ENCODE measurements around the gene GABRG3. TPM values are rescaled to one million over a fixed set of nuclear protein-coding genes. Genes with fewer than 3 reads are reported as not detected.

The GABRG3 gene
- total and polyA plus RNA-seq, 2 donors (not counting 3 experiments of a cell fraction or from before 2014, with no cell fraction given), result not detected

GRCh38 chr15:27059610-27060202, 88.7 kb downstream of the GABRG3 start:
- no peak overlapping the region for H3K4me2 ChIP-seq (ENCODE audit: insufficient read depth, low read length)
- dilution Hi-C loops (cut with MboI; ENCODE audit: extremely low pct_ligation_motif_present, low sequenced_read_pairs) (no loop called here), intact Hi-C loops (cut with micrococcal nuclease) (loop anchor here (2.0 kb wide), 1 partner anchor 299 kb away; no protein-coding TSS in a partner anchor)
- H3K4me1 ChIP-seq (ENCODE audit: control insufficient read depth, extremely low read depth, insufficient read depth, low read length), result no peaks in the 10 kb centered on the region
- no peak overlapping the region for H3K4me3 ChIP-seq (replicated peaks in 1 of 3; ENCODE audit: insufficient read depth in 1 of 3, low read depth in 1 of 3, low read length in 3 of 3)
- CTCF ChIA-PET, result no interaction called here
- TF ChIP-seq, protein P1, sequence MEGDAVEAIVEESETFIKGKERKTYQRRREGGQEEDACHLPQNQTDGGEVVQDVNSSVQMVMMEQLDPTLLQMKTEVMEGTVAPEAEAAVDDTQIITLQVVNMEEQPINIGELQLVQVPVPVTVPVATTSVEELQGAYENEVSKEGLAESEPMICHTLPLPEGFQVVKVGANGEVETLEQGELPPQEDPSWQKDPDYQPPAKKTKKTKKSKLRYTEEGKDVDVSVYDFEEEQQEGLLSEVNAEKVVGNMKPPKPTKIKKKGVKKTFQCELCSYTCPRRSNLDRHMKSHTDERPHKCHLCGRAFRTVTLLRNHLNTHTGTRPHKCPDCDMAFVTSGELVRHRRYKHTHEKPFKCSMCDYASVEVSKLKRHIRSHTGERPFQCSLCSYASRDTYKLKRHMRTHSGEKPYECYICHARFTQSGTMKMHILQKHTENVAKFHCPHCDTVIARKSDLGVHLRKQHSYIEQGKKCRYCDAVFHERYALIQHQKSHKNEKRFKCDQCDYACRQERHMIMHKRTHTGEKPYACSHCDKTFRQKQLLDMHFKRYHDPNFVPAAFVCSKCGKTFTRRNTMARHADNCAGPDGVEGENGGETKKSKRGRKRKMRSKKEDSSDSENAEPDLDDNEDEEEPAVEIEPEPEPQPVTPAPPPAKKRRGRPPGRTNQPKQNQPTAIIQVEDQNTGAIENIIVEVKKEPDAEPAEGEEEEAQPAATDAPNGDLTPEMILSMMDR (IDR thresholded peaks at IDR 0.05; ENCODE audit: extremely low read depth in 1 of 2, insufficient read depth in 1 of 2, low read depth in 1 of 2, low read length in 2 of 2), result peak; percentile 25 to 36
- TF ChIP-seq JUN (IDR thresholded peaks at IDR 0.05; ENCODE audit: borderline replicate concordance, insufficient read depth, insufficient read length, low read depth), result no peak
- TF ChIP-seq EZH2 (IDR thresholded peaks at IDR 0.05; ENCODE audit: borderline replicate concordance, low read depth, low read length, severe bottlenecking), result no peak
- TF ChIP-seq MAX (IDR thresholded peaks at IDR 0.05; ENCODE audit: insufficient read depth, insufficient read length), result no peak
- no peaks in the 10 kb centered on the region for H3K36me3 ChIP-seq (ENCODE audit: control insufficient read depth in 2 of 2, extremely low read depth in 1 of 2, insufficient read depth in 2 of 2, low read length in 2 of 2)
- H3K27me3 ChIP-seq (ENCODE audit: control insufficient read depth in 2 of 2, insufficient read depth in 2 of 2, low read length in 2 of 2), result no peaks in the 10 kb centered on the region
- H3K27ac ChIP-seq (ENCODE audit: insufficient read depth, low read depth, low read length), result no peak overlapping the region
- no peaks in the 10 kb centered on the region for H4K20me1 ChIP-seq (replicated peaks; ENCODE audit: control insufficient read depth, extremely low read depth, insufficient read depth, low read length)
- FAIRE-seq, result peak; percentile 73
- no peaks in the 10 kb centered on the region for H3K9me1 ChIP-seq (replicated peaks; ENCODE audit: control insufficient read depth, extremely low read depth, insufficient read depth, low read length)
- H2AFZ ChIP-seq (ENCODE audit: low read depth, low read length), result no peak overlapping the region
- no peaks in the 10 kb centered on the region for H3K79me2 ChIP-seq (ENCODE audit: control insufficient read depth, insufficient read depth, low read length)
- H3K9me3 ChIP-seq (replicated peaks; ENCODE audit: control insufficient read depth, insufficient read depth, low read length), result no peaks in the 10 kb centered on the region
- no peak for DNase-seq (ENCODE audit: low read depth, low spot score)
- no peak overlapping the region for H3K9ac ChIP-seq (replicated peaks; ENCODE audit: extremely low read depth, insufficient read depth, low read length)
- no TSS peak for BruUV-seq (replicated peaks)
- POLR2A ChIA-PET, result no interaction called here

DNA sequence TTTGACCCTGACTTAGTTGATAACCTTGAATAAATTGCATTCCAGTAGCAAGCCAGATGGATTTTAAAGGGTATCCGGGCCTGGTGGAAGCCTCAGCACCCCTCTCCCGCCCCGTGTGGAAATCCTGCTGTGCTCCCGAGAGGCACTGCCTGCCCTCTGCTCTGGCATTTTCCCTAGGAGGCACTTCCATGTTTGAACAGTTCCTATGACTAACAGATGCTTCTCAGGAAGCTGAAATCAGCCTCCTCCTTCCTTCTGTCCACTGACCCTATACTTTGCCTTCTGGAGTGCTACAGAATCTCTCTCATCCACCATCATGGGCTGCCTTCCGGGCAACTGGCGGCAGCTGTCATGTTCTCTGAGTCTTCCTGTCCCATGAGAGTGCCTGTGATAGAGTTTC, 90.8 kb downstream of the GABRG3 start:
- no TSS peak for BruUV-seq (replicated peaks)
- ChIA-PET CTCF (no interaction called here), POLR2A (no interaction called here)
- H2AFZ ChIP-seq (ENCODE audit: low read depth, low read length), result no peak overlapping the region
- no peaks in the 10 kb centered on the region for H3K9me3 ChIP-seq (replicated peaks; ENCODE audit: control insufficient read depth, insufficient read depth, low read length)
- H3K36me3 ChIP-seq (ENCODE audit: control insufficient read depth in 2 of 2, extremely low read depth in 1 of 2, insufficient read depth in 2 of 2, low read length in 2 of 2), result no peaks in the 10 kb centered on the region
- no peak overlapping the region for H3K4me2 ChIP-seq (ENCODE audit: insufficient read depth, low read length)
- intact Hi-C loops (cut with micrococcal nuclease), result no loop called here
- no peak overlapping the region for H3K9ac ChIP-seq (replicated peaks; ENCODE audit: extremely low read depth, insufficient read depth, low read length)
- no peak for TF ChIP-seq MAX (IDR thresholded peaks at IDR 0.05; ENCODE audit: insufficient read depth, insufficient read length)
- no peak for TF ChIP-seq JUN (IDR thresholded peaks at IDR 0.05; ENCODE audit: borderline replicate concordance, insufficient read depth, insufficient read length, low read depth)
- TF ChIP-seq, protein P1 (IDR thresholded peaks at IDR 0.05; ENCODE audit: extremely low read depth in 1 of 2, insufficient read depth in 1 of 2, low read depth in 1 of 2, low read length in 2 of 2), result no peak
- no peak for TF ChIP-seq POLR2AphosphoS5 (IDR thresholded peaks at IDR 0.05; ENCODE audit: insufficient read depth, low read depth, low read length)
- no peak for TF ChIP-seq POLR2A (IDR thresholded peaks at IDR 0.05; ENCODE audit: low read depth, low read length)
- no peak for TF ChIP-seq FOS (IDR thresholded peaks at IDR 0.05; ENCODE audit: borderline replicate concordance, insufficient read depth, low read length)
- no peak for TF ChIP-seq MYC (IDR thresholded peaks at IDR 0.05; ENCODE audit: low read depth, low read length)
- no peak for TF ChIP-seq EZH2 (IDR thresholded peaks at IDR 0.05; ENCODE audit: borderline replicate concordance, low read depth, low read length, severe bottlenecking)
- no peak for TF ChIP-seq GATA2 (IDR thresholded peaks at IDR 0.05; ENCODE audit: insufficient read depth, insufficient read length, low read depth, low read length)
- DNase-seq (ENCODE audit: low read depth, low spot score) (no peak), FAIRE-seq (no peak)
- no peak overlapping the region for H3K4me3 ChIP-seq (replicated peaks in 1 of 3; ENCODE audit: insufficient read depth in 1 of 3, low read depth in 1 of 3, low read length in 3 of 3)
- dilution Hi-C loops (cut with MboI; ENCODE audit: extremely low pct_ligation_motif_present, low sequenced_read_pairs), result no loop called here
- H3K79me2 ChIP-seq (ENCODE audit: control insufficient read depth, insufficient read depth, low read length), result no peaks in the 10 kb centered on the region
- no peaks in the 10 kb centered on the region for H3K4me1 ChIP-seq (ENCODE audit: control insufficient read depth, extremely low read depth, insufficient read depth, low read length)
- no peaks in the 10 kb centered on the region for H4K20me1 ChIP-seq (replicated peaks; ENCODE audit: control insufficient read depth, extremely low read depth, insufficient read depth, low read length)
- H3K27ac ChIP-seq (ENCODE audit: insufficient read depth, low read depth, low read length), result no peak overlapping the region
- no peaks in the 10 kb centered on the region for H3K9me1 ChIP-seq (replicated peaks; ENCODE audit: control insufficient read depth, extremely low read depth, insufficient read depth, low read length)
- no peaks in the 10 kb centered on the region for H3K27me3 ChIP-seq (ENCODE audit: control insufficient read depth in 2 of 2, insufficient read depth in 2 of 2, low read length in 2 of 2)

Data from endothelial cell of umbilical vein (primary cell).